Lung (tissue), 12 donors: ENCODE results near the gene AGMO. TPM values are rescaled to one million over a fixed set of nuclear protein-coding genes. Genes with fewer than 3 reads are reported as not detected.

Source experiments
- ATAC-seq: fragments of 200-7000 bp; cut with Tn5 transposase; one replicate; pipeline ENCODE4 v1.9.1; 2020; ENCODE audit warnings: moderate number of reproducible peaks; ENCODE audit not compliant: insufficient read depth, low FRiP score
- DNase-seq, 3 donors: peaks; one replicate each; pipeline ENCODE4 v3.0.0-alpha.2; 2013 to 2017
- H3K27ac ChIP-seq, 2 donors: one replicate each; pipeline ENCODE4 v1.5.1; 2013; ENCODE audit warnings: mild to moderate bottlenecking in 2 of 2, moderate library complexity in 2 of 2, control low read depth in 1 of 2, inconsistent platforms in 1 of 2, low read depth in 1 of 2, low read length in 1 of 2
- H3K27me3 ChIP-seq, 3 donors: one replicate each; pipeline ENCODE4 v1.5.1; 2013; ENCODE audit warnings: low read length in 2 of 3; ENCODE audit not compliant: control insufficient read depth in 3 of 3, insufficient read depth in 3 of 3
- H3K36me3 ChIP-seq, 4 donors: one replicate each; pipeline ENCODE4 v1.5.1; 2013; ENCODE audit warnings: low read length in 4 of 4, mild to moderate bottlenecking in 1 of 4, moderate library complexity in 1 of 4; ENCODE audit not compliant: control insufficient read depth in 4 of 4, insufficient read depth in 4 of 4
- H3K4me1 ChIP-seq, 5 donors: one replicate each; pipeline ENCODE4 v1.5.1; 2013; ENCODE audit warnings: low read length in 5 of 5, mild to moderate bottlenecking in 2 of 5, moderate library complexity in 1 of 5; ENCODE audit not compliant: control insufficient read depth in 5 of 5, insufficient read depth in 5 of 5
- H3K4me3 ChIP-seq: one replicate; pipeline ENCODE4 v1.5.1; 2013; ENCODE audit warnings: mild to moderate bottlenecking, control low read depth, moderate library complexity
- H3K9ac ChIP-seq, 2 donors: one replicate each; pipeline ENCODE4 v1.5.1; 2013; ENCODE audit warnings: low read length in 2 of 2, control low read depth in 1 of 2; ENCODE audit not compliant: insufficient read depth in 1 of 2
- H3K9me3 ChIP-seq, 4 donors: one replicate each; pipeline ENCODE4 v1.5.1; 2013; ENCODE audit warnings: low read length in 3 of 4, mild to moderate bottlenecking in 1 of 4, moderate library complexity in 1 of 4; ENCODE audit not compliant: control insufficient read depth in 4 of 4, insufficient read depth in 3 of 4
- CTCF ChIP-seq: IDR thresholded peaks from 2 replicates; pipeline ENCODE4 v1.5.1; 2012; ENCODE audit warnings: mild to moderate bottlenecking; ENCODE audit errors: control extremely low read depth, extremely low read depth
- WGBS, 2 donors: extraction: QIAGEN DNeasy Blood & Tissue Kit; methylation state at CpG; one replicate each; pipeline ENCODE4 v1.1.7; 2013; 5-methylcytosine and 5-hydroxymethylcytosine counted together
- polyA plus RNA-seq, 2 donors: library from polyadenylated mRNA; stranded (reverse); fragments of 200-250 nt; gene quantifications; one replicate each; pipeline ENCODE4 v1.2.1, GENCODE V29; 2013
- total RNA-seq, 2 donors: library from RNA; depleted of rRNA in 1 of 2; stranded (reverse); fragments of >200 nt in 1 of 2; gene quantifications; one replicate each; pipeline ENCODE4 v1.2.1, GENCODE V29; 2014 to 2021
- donor health status: control.
- donor health status: control.
- donor health status: Bipolar disorder and iron deficiency.
- donor health status: healthy.
- donor health status: DM: yes; HTN: yes; CAD: no.

AGMO gene
- total and polyA plus RNA-seq, 4 donors = 0.03 to 0.74 (median 0.11) TPM

GRCh38 chr7:15603124-15603523 lies 41.3 kb upstream of the AGMO start:
- Histone ChIP-seq H3K4me1 (peaks cover 0 to 4% (median 0%) of the 10 kb centered on the region in 5 donors), H3K4me3 (no peak overlapping the region), H3K27me3 (no peaks in the 10 kb centered on the region), H3K36me3 (peaks cover 0 to 11% (median 2%) of the 10 kb centered on the region in 4 donors), H3K9ac (no peak overlapping the region), H3K27ac (no peak overlapping the region), H3K9me3 (peaks cover 0 to 3% (median 1%) of the 10 kb centered on the region in 4 donors)
- DNase-seq = no peak
- 68 to 91% methylated on average over 2 of the region's 2 CpGs for WGBS, 2 donors
- no peak for ATAC-seq
- TF ChIP-seq CTCF = no peak

GRCh38 chr7:15602236-15602635 lies 40.4 kb upstream of the AGMO start:
- no peak overlapping the region for H3K27ac ChIP-seq
- H3K36me3 ChIP-seq = peaks cover 0 to 11% (median under 1%) of the 10 kb centered on the region in 4 donors
- H3K9ac ChIP-seq = no peak overlapping the region
- peaks cover 0 to 3% (median 1%) of the 10 kb centered on the region in 4 donors for H3K9me3 ChIP-seq
- DNase-seq = peak; percentile 68 to 83 (median 81)
- no peak overlapping the region for H3K4me3 ChIP-seq
- no peak for TF ChIP-seq CTCF
- WGBS, 2 donors = 34 to 36% methylated on average over 1 of the region's 1 CpG
- H3K27me3 ChIP-seq = no peaks in the 10 kb centered on the region
- H3K4me1 ChIP-seq = peaks cover 0 to 4% (median 0%) of the 10 kb centered on the region in 5 donors
- no peak for ATAC-seq

- WGBS, 2 donors = 75 to 89% methylated on average over 1 of the region's 1 CpG
- no peak for ATAC-seq
- no peak overlapping the region for H3K4me3 ChIP-seq
These were observed 39.4 kb upstream of the AGMO start for GRCh38 chr7:15601175-15601574.

More at GRCh38 chr7:15601175-15601574, 39.4 kb upstream of the AGMO start:
- Histone ChIP-seq H3K27ac (no peak overlapping the region), H3K27me3 (no peaks in the 10 kb centered on the region), H3K36me3 (peaks cover 0 to 11% (median under 1%) of the 10 kb centered on the region in 4 donors), H3K9ac (no peak overlapping the region), H3K4me1 (peaks cover 0 to 4% (median 0%) of the 10 kb centered on the region in 5 donors), H3K9me3 (peaks cover 0 to 3% (median 1%) of the 10 kb centered on the region in 4 donors)
- no peak for DNase-seq
- no peak for TF ChIP-seq CTCF
